Omental fat pad (tissue), 4 donors: ENCODE data around the gene KNTC1. TPM values are rescaled to one million over a fixed set of nuclear protein-coding genes. Genes with fewer than 3 reads are reported as not detected.

Experiments
- ATAC-seq: fragments of 150-250 bp; one replicate; pipeline ENCODE4 v1.9.1; 2016; ENCODE audit warnings: mild to moderate bottlenecking, moderate library complexity; ENCODE audit not compliant: low FRiP score
- DNase-seq: peaks from one replicate; pipeline ENCODE4 v3.0.0-alpha.2; 2019; ENCODE audit warnings: low spot score
- CTCF ChIP-seq, 3 donors: fragments of 450-650 bp; IDR thresholded peaks; one replicate each; pipeline ENCODE4 v1.5.1; 2016 to 2017; ENCODE audit warnings: antibody characterized with exemption in 3 of 3, mild to moderate bottlenecking in 3 of 3, moderate library complexity in 2 of 3
- total RNA-seq, 4 donors: library from RNA; depleted of rRNA; stranded (reverse); fragments of >200 nt; gene quantifications; one replicate each; pipeline ENCODE4 v1.1.0, GENCODE V29; 2016

Gene KNTC1
- total RNA-seq, 4 donors from 2014 or later = 7.4 to 24.4 (median 11.9) TPM

DNA sequence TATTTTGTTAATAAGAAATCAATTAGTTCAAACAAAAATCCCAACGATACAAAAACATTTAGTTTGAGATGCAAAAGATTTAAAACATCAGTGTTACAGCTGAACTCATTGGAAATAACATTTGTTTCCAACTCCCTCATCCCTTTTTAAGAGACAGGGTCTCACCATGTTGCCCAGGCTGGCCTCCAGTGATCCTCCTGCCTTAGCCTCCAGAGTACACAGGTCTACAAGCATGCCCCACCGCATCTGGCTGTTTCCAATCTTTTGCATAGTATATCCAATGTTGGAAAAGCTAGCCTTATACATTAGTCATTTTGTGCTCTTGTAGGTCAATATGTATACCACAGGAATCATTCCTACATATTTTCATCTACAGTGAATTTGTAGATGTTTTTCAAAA, 11.8 kb upstream of the KNTC1 start:
- TF ChIP-seq CTCF (IDR thresholded peaks at IDR 0.05) = no peak
- no peak for ATAC-seq
- no peak for DNase-seq

DNA sequence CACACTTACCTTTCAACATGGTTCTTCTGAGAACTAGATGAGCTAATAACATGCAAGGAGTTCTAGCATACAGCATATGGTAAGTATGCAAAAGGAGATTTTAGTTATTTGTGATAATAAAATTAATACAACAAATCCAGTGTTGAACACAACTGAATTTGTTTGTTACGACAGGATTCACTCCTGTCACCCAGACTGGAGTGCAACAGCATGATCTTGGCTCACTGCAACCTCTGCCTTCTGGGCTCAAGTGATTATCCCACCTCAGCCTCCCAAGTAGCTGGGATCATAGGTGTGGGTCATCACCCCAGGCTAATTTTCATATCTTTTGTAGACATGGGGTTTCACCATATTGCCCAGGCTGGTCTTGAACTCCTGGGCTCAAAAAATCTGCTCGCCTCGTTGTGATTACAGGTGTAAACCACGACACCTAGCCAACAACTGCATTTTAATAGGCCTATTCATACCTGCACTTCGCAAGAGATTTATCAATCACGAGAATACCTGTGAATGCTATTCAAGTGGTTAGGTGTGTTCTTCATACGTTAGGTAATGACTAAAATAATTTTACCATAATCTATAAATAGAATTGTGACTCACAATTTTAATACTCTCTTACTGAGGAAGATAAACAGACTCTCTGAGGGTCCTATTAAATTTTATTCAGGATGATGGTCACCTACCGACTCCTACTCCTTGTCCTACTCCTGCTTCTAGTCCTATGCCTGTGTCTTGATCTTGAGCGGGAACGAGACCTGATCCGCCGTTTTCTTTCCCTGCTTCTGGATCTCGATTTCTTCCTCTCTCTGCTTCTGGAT, 10.3 kb upstream of the KNTC1 start:
- TF ChIP-seq CTCF (IDR thresholded peaks at IDR 0.05) = no peak
- no peak for ATAC-seq
- no peak for DNase-seq

DNA sequence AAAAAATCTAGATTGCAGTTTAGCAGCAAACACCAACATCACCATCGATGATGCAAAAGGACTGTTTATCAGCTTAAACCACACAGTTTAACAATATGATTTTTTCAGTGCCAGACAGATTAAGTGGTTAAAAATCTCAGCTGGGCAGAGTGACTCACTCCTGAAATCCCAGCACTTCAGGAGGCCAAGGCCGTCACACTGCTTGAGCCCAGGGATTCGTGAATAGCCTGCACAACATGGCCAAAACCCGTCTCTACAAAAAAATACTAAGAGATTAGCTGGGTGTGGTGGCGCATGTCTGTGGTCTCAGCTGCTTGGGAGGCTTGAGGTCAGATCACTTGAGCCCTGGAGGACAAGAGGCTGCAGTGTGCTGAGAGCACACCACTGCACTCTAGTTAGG, 9.2 kb upstream of the KNTC1 start:
- DNase-seq (no peak), ATAC-seq (peak; percentile 43)
- TF ChIP-seq CTCF (IDR thresholded peaks at IDR 0.05) = no peak

GRCh38 chr12:122518908-122519307, 8.1 kb upstream of the KNTC1 start:
- ATAC-seq = no peak
- no peak for TF ChIP-seq CTCF (IDR thresholded peaks at IDR 0.05)

DNA sequence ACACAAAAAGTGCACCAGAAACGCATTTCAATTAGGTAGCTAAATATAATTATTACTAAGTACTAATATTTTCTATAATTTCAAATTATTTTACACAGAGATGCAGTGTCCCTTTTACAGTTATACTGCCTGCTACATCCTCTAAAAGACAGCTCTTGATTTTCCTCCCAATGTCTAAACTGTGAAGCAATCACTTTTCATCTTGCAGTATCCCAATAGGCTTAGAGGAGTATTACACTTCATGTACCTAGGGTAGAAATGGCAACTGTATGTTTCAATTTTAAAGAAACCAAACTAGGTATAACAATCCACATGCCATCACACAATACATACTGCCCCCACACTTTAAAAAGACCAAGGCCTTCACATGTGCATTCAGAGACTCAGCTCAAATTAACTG, 7.6 kb upstream of the KNTC1 start:
- DNase-seq (no peak), ATAC-seq (no peak)
- TF ChIP-seq CTCF (IDR thresholded peaks at IDR 0.05) = no peak

More at GRCh38 chr12:122518908-122519307, 8.1 kb upstream of the KNTC1 start:
- DNase-seq = no peak

DNA sequence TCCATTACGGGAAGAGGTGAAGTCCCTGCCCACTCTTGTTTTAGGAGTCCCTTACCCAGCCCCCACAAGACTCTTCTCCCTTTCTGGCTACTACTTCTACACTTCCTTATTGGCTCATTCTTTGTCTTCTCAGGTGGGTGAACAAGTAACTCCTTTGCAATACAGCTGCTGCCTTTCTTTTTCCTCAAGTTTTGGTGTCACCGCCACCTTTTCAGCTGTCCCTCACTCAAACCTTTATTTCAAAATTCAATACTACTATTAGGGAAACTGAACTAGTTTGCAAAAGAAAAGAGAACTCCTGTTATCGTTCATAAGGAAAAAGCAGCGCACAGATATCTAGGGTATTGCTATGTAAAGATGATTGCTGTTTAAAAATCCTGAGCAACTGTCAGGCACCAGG, 6.4 kb upstream of the KNTC1 start:
- no peak for ATAC-seq
- DNase-seq = no peak
- no peak for TF ChIP-seq CTCF (IDR thresholded peaks at IDR 0.05)

DNA sequence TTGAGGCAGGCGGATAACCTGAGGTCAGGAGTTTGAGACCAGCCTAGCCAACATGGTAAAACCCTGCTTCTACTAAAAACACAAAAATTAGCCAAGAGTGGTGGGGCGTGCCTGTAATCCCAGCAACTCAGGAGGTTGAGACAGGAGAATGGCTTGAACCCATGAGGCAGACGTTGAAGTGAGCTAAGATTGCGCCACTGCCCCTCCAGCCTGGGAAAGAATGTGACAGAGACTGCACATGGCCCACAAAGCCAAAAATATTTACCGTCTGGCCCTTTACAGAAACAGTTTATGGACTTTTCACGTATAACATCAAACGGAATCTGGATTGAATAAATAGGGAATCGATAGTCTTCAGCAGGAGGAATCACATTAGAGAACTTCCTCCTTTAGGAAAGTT, 3.8 kb upstream of the KNTC1 start:
- ATAC-seq = no peak
- no peak for TF ChIP-seq CTCF (IDR thresholded peaks at IDR 0.05)
- DNase-seq = no peak
